ENCODE measurements around the gene TTLL13.

The TTLL13 gene

GRCh38 chr15:90249203-90249863 lies at the start of gene TTLL13:
TTLL13 (plus strand) TSS chr15:90249556; CDS start chr15:90250631, 1,075 bp downstream.
- peak; percentile 79 for DNase-seq

- no peak for DNase-seq
These were observed 48.7 kb upstream of the TTLL13 start for GRCh38 chr15:90200534-90201129.

GRCh38 chr15:90201130-90201943 lies 48.0 kb upstream of the TTLL13 start, which contains the start of gene SEMA4B:
SEMA4B (plus strand) TSS chr15:90201330; CDS start chr15:90201579, 249 bp downstream.
- peak; percentile 41 for DNase-seq

GRCh38 chr15:90201944-90202375 lies 47.4 kb upstream of the TTLL13 start:
- no peak for DNase-seq

- DNase-seq = no peak
These were observed 46.4 kb upstream of the TTLL13 start for GRCh38 chr15:90202929-90203328.

- DNase-seq = no peak
These were observed 45.9 kb upstream of the TTLL13 start for GRCh38 chr15:90203473-90203872.

- DNase-seq = no peak
These were observed 45.4 kb upstream of the TTLL13 start for GRCh38 chr15:90203922-90204321.

GRCh38 chr15:90205050-90205848 lies 44.1 kb upstream of the TTLL13 start:
- DNase-seq = no peak

- DNase-seq = no peak
These were observed 43.5 kb upstream of the TTLL13 start for GRCh38 chr15:90205886-90206285.

GRCh38 chr15:90207252-90207651 lies 42.1 kb upstream of the TTLL13 start:
- no peak for DNase-seq

- no peak for DNase-seq
These were observed 41.0 kb upstream of the TTLL13 start for GRCh38 chr15:90208356-90208755.

GRCh38 chr15:90209591-90209990 lies 39.8 kb upstream of the TTLL13 start:
- no peak for DNase-seq

- no peak for DNase-seq
These were observed 38.8 kb upstream of the TTLL13 start for GRCh38 chr15:90210593-90210992.

GRCh38 chr15:90211009-90211408 lies 38.3 kb upstream of the TTLL13 start:
- no peak for DNase-seq

GRCh38 chr15:90211440-90212143 lies 37.8 kb upstream of the TTLL13 start:
- no peak for DNase-seq

GRCh38 chr15:90212221-90213098 lies 36.9 kb upstream of the TTLL13 start:
- no peak for DNase-seq

- peak; percentile 21 for DNase-seq
These were observed 36.1 kb upstream of the TTLL13 start for GRCh38 chr15:90213122-90213817.

- DNase-seq = no peak
These were observed 35.5 kb upstream of the TTLL13 start for GRCh38 chr15:90213818-90214204.

- no peak for DNase-seq
These were observed 34.7 kb upstream of the TTLL13 start for GRCh38 chr15:90214553-90215196.

Data from NCI-H2171 treated with DMSO at 0.1 percent for 48 hours (cell line).